IPS-15b (cell line): ENCODE measurements around the gene KHDC4.

Experiments
- H3K27me3 ChIP-seq: one replicate; pipeline ENCODE4 v1.6.1; 2013; ENCODE audit warnings: low read length; ENCODE audit not compliant: control insufficient read depth, insufficient read depth
- H3K36me3 ChIP-seq: one replicate; pipeline ENCODE4 v1.6.1; 2013; ENCODE audit warnings: low read length; ENCODE audit not compliant: control insufficient read depth, insufficient read depth
- H3K4me1 ChIP-seq: one replicate; pipeline ENCODE4 v1.6.1; 2013; ENCODE audit warnings: mild to moderate bottlenecking, low read length; ENCODE audit not compliant: control insufficient read depth, insufficient read depth
- H3K4me3 ChIP-seq: one replicate; pipeline ENCODE4 v1.5.1; 2013; ENCODE audit warnings: low read depth, low read length
- H3K9ac ChIP-seq: one replicate; pipeline ENCODE4 v1.6.1; 2013; ENCODE audit warnings: low read depth, mild to moderate bottlenecking, low read length
- H3K9me3 ChIP-seq: one replicate; pipeline ENCODE4 v1.6.1; 2013; ENCODE audit warnings: mild to moderate bottlenecking, low read length; ENCODE audit not compliant: control insufficient read depth, insufficient read depth

KHDC4 gene

GRCh38 chr1:155867766-155868165 is 66.4 kb downstream of the KHDC4 start:
- H3K27me3 ChIP-seq, result no peaks in the 10 kb centered on the region
- H3K9ac ChIP-seq, result no peak overlapping the region
- H3K36me3 ChIP-seq, result no peaks in the 10 kb centered on the region
- H3K4me3 ChIP-seq, result no peak overlapping the region
- H3K4me1 ChIP-seq, result no peaks in the 10 kb centered on the region
- H3K9me3 ChIP-seq, result no peaks in the 10 kb centered on the region

- Histone ChIP-seq H3K36me3 (no peaks in the 10 kb centered on the region), H3K4me1 (peaks cover 7% of the 10 kb centered on the region), H3K9ac (no peak overlapping the region), H3K4me3 (no peak overlapping the region), H3K27me3 (no peaks in the 10 kb centered on the region), H3K9me3 (no peaks in the 10 kb centered on the region)
Observed at GRCh38 chr1:155864393-155864792, 69.8 kb downstream of the KHDC4 start.
